Spleen (tissue), 7 donors: ENCODE data around the gene ITPR2.

Source experiments
- CTCF ChIP-seq, 11 experiments: fragments of 200-600 bp in 7 of 11; fragments of 450-650 bp in 4 of 11; sonication (generic) in 4 of 11; IDR thresholded peaks in 8 of 11; conservative IDR thresholded peaks in 3 of 11; 1 replicate in 7 of 11; 2 replicates in 4 of 11; pipeline versions ENCODE4 v1.4.0 to v1.8.0; 2016 to 2021; ENCODE audit warnings: antibody characterized with exemption in 11 of 11, inconsistent platforms in 4 of 11, mild to moderate bottlenecking in 1 of 11
- POLR2A ChIP-seq, 3 donors: fragments of 450-650 bp; IDR thresholded peaks; one replicate each; pipeline ENCODE4 v1.5.1; 2017; ENCODE audit warnings: antibody characterized with exemption in 3 of 3, mild to moderate bottlenecking in 1 of 3
- POLR2AphosphoS5 ChIP-seq, 3 donors: sonication (generic); formaldehyde crosslinking; IDR thresholded peaks; one replicate each; pipeline ENCODE4 v1.5.1; 2017; ENCODE audit warnings: antibody characterized with exemption in 3 of 3
- donor health status: DM: no; HTN: no; CAD: no; lungs with moderate emphysema.
- donor health status: DM: no; HTN: no; CAD: no.
- donor health status: DM: no; HTN: no; CAD: no.

- TF ChIP-seq CTCF (IDR thresholded peaks at IDR 0.05 in 8 of 11, conservative IDR thresholded peaks at IDR 0.05 in 3 of 11) (no peak), POLR2A (IDR thresholded peaks at IDR 0.05) (no peak), POLR2AphosphoS5 (IDR thresholded peaks at IDR 0.05) (no peak)
Observed at GRCh38 chr12:26346736-26347135, 486.3 kb downstream of the ITPR2 start.
